Measurements from ENCODE around the gene GALNT14.

- TF ChIP-seq POLR2A (IDR thresholded peaks at IDR 0.05): no peak
- TF ChIP-seq, protein P1, sequence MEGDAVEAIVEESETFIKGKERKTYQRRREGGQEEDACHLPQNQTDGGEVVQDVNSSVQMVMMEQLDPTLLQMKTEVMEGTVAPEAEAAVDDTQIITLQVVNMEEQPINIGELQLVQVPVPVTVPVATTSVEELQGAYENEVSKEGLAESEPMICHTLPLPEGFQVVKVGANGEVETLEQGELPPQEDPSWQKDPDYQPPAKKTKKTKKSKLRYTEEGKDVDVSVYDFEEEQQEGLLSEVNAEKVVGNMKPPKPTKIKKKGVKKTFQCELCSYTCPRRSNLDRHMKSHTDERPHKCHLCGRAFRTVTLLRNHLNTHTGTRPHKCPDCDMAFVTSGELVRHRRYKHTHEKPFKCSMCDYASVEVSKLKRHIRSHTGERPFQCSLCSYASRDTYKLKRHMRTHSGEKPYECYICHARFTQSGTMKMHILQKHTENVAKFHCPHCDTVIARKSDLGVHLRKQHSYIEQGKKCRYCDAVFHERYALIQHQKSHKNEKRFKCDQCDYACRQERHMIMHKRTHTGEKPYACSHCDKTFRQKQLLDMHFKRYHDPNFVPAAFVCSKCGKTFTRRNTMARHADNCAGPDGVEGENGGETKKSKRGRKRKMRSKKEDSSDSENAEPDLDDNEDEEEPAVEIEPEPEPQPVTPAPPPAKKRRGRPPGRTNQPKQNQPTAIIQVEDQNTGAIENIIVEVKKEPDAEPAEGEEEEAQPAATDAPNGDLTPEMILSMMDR (IDR thresholded peaks at IDR 0.05): no peak
- TF ChIP-seq EP300 (IDR thresholded peaks at IDR 0.05): no peak
Observed at GRCh38 chr2:30872797-30873196, 265.4 kb downstream of the GALNT14 start.

Data from gastroesophageal sphincter (tissue), 3 donors.